A549 (cell line): ENCODE measurements around the gene CA9.

Source experiments
- BHLHE40 ChIP-seq: IDR thresholded peaks from 2 replicates; pipeline ENCODE4 v1.6.1; 2012; ENCODE audit warnings: low read depth, low read length, inconsistent platforms
- CTCF ChIP-seq: fragments of >200 bp; sonication (Bioruptor Twin); formaldehyde crosslinking; IDR thresholded peaks from 3 replicates; pipeline ENCODE4 v1.5.1; 2016
- JUN ChIP-seq, 2 experiments: fragments of >200 bp; sonication (Bioruptor Twin); formaldehyde crosslinking; IDR thresholded peaks; 2 replicates in 1 of 2; 3 replicates in 1 of 2; pipeline ENCODE4 v1.6.1; 2016 to 2017
- MAZ ChIP-seq: fragments of 150-350 bp; IDR thresholded peaks from 2 replicates; pipeline ENCODE4 v1.6.1; 2014; ENCODE audit warnings: antibody characterized with exemption, low read depth, low read length, borderline replicate concordance
- NFE2L2 ChIP-seq: fragments of 150-350 bp; conservative IDR thresholded peaks from 2 replicates; pipeline ENCODE4 v1.6.1; 2014; ENCODE audit warnings: low read length

GRCh38 chr9:35646153-35646532 is 27.6 kb upstream of the CA9 start:
- TF ChIP-seq JUN (IDR thresholded peaks at IDR 0.05) = no peak
- no peak for TF ChIP-seq NFE2L2
- no peak for TF ChIP-seq MAZ
- TF ChIP-seq BHLHE40 = no peak
- TF ChIP-seq CTCF = no peak
